NCI-H524 treated with DMSO at 0.1 percent for 48 hours (cell line): Measurements from ENCODE around the gene ZEB1.
"Not testable (repeated sequence)": the region's sequence is repeated elsewhere in the genome, so short reads cannot be mapped to it uniquely, and the experiment has no call there.

ENCODE experiments used
- DNase-seq: peaks from one replicate; lab custom pipeline; 2025; lab: John Stamatoyannopoulos, UW

Gene ZEB1

DNA sequence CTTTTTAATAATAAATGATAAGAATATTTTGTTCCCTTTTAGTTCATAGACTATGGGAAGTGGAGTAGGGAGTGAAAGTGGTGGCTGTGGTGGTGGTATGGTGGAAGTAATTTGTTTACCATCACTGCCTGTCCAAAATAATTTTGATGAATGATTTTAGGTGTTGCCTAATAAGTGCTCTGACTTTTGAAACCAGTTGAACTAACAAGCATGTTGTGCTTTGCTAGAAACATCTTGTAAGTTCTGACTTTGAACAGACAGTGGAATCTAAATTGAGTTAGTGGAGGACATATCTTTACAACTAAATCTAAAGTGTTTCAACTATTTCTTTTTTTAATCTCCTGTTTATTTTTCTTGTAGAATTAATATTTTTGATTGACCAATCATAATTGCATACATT is 49.7 kb downstream of the ZEB1 start:
- no peak for DNase-seq

- no peak for DNase-seq
Observed at GRCh38 chr10:31372439-31372838, 53.4 kb downstream of the ZEB1 start.

GRCh38 chr10:31374146-31374696 is 55.2 kb downstream of the ZEB1 start:
- peak; percentile 41 for DNase-seq

- DNase-seq = no peak
Observed at GRCh38 chr10:31381171-31381570, 62.2 kb downstream of the ZEB1 start.

GRCh38 chr10:31381766-31382316 is 62.8 kb downstream of the ZEB1 start:
- no peak for DNase-seq

DNA sequence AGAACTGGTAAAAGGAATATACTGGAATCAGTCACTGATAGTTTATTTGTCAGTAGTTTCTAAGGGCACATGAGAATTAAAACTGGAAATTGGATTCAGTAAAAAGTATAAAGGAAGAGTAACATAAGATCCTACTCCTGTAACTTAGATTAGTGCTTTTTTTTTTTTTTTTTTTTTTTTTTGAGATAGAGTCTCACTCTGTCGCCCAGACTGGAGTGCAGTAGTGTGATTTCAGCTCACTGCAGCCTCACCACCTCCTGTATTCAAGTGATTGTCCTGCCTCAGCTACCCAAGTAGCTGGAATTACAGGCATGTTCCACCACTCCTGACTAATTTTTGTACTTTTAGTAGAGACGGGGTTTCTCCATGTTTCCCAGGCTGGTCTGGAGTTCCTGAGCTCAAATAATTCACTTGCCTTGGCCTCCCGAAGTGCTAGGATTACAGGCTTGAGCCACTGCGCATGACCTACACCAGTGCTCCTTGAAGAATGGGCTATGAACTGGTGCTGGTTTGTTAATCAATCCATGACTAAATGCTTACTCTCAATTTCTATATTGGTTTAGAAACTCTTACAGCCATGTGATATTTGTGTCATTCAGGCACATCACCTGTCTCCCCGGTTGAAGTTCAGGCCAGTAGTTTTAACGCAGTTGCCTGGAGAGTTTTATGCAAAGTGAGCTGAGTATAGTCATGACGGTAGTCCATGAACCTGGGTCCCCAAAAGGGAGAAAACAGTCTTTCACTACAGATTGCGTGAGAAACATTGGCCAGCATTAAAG is 65.0 kb downstream of the ZEB1 start:
- no peak for DNase-seq

DNA sequence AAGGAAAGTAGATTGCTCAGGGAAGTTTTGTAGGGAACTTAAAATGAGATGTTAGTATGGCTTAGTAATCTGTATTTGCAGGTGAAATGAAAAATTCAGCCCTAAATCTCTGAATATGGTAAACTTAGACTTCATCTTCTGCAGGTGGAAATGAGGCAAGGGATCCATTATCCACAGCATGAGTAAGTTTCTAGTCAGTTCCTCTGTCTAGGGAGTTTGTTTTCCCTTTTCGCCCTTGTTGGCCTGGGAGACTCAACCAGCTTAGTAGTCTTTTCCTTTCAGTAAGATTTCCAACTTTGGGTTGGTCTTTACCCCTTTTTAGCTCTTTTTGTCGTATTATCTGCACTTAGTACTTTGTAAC is 65.6 kb downstream of the ZEB1 start:
- no peak for DNase-seq

GRCh38 chr10:31390804-31391203 is 71.8 kb downstream of the ZEB1 start:
- DNase-seq = no peak

DNA sequence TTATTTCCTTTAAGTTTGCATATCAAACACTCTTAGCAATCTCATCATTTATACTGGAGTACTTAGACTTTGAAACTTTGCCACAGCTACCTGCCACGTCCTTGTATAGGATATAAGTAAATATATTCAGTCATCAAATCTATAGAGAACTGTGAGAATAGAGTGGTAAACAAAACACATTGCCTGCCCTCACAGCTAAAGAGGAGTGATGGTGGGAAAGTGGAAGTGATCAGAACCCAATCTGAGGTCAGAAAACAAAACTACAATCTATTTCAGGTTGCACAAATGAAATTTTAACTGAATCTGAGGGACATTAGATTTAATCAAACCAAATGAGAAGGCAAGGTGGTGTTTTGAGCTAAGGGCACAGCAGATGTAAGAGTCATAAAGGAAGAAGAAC is 74.8 kb downstream of the ZEB1 start:
- DNase-seq = no peak

DNA sequence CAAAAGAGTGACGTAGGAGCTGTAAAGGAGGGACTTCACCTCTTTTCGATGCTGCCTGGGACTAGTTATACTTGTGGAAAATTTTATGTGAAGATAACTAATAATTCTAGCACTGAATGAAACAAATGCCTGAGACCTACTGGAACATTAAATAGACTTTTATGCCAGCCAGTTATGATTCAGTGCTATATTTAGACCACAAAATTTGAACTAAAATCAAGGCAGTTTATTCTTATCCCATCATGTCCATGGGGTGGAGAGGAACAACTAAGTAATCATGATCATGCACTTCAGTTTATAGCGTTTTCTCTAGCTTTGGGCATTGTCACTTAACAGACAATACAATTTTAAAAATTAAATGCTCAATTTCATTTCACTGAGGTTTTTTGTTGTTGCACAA is 76.7 kb downstream of the ZEB1 start:
- DNase-seq = no peak

DNA sequence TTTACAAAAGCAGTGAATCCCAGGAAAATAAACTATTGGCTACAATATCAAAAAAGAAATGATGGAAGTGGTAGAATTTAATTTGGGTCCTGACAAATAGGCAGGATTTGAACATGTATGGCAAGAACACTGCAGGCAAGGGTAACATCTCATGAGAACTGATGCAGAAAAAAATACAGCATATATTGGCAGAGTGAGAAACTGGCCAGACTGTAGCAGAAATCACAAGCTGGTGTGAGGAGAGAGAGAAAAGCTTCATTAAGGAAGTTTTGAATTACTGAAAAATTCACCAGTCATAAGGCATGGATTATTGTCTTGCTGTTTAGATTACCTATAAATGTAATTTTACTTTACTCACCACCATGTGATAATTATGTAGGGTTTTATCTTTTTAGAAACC is 77.4 kb downstream of the ZEB1 start:
- DNase-seq = no peak

- no peak for DNase-seq
Observed at GRCh38 chr10:31397852-31398251, 78.8 kb downstream of the ZEB1 start.

- no peak for DNase-seq
Observed at GRCh38 chr10:31399171-31399570, 80.2 kb downstream of the ZEB1 start.

- no peak for DNase-seq
Observed at GRCh38 chr10:31399631-31400030, 80.6 kb downstream of the ZEB1 start.

GRCh38 chr10:31401287-31401686 is 82.3 kb downstream of the ZEB1 start:
- DNase-seq = peak; percentile 7

DNA sequence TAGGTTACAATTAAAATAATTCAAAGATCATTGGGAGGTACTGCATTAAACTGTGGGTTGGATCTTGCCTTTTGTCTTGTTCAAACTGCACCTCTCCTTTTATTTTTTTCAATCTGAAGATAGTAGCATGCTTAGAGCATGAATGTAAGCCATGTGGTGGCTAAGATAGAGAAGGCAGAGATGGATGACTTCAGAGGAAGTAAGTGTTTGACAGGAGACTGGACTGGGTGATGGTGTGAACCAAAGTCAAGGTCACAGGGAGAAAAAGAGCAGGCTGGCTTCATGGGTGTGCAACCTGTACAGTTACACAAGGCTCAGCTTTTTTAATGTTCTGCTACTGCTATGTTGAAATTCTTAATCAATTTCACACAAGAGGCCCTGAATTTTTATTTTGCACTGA is 85.6 kb downstream of the ZEB1 start:
- no peak for DNase-seq

DNA sequence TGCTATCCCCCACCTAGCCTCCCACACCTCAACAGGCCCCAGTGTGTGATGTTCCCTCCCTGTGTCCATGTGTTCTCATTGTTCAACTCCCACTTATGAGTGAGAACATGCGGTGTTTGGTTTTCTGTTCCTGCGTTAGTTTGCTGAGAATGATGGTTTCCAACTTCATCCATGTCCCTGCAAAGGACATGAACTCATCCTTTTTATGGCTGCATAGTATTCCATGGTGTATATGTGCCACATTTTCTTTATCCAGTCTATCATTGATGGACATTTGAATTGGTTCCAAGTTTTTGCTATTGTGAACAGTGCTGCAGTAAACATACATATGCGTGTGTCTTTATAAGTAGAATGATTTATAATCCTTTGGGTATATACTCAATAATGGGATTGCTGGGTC is 86.8 kb downstream of the ZEB1 start:
- DNase-seq = not testable (repeated sequence)

GRCh38 chr10:31412397-31412796 is 93.4 kb downstream of the ZEB1 start:
- DNase-seq = not testable (repeated sequence)

DNA sequence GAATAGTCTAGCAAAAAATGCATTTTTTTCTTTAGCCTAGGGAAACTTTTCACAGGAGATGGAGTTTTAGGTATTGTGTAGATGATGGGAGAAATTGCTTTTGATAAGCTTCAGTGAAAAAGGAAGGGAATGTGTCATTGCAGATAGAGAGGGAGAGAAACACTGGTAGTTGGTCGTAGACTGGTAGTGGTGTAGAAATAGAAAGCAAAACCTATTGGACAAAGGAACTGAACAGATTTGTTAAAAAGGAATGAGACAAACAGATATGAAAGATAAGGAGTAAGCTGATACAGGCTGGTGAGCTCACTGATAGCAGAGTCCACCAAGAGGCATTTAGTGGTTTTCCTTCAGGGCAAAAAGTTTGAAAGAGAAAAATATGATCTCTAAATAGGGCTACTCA is 94.3 kb downstream of the ZEB1 start:
- DNase-seq = no peak

DNA sequence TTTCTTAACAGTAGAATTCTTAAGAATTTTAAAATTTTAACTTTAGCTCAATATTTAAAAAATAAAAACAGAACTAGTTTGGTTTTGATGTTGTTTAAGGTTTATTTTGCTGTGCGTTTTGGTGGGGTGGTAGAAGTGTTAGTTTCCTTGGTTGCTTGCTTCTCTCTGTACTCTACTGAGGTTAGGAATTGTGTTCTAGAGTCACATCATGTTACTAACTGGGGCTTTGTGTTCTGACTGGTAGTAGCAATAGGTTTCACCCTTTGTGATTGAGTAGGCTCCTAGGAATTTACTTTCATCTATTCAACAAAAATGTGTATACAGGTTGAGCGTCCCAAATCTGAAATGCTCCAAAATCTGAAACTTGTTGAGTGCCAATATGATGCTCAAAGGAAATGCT is 99.5 kb downstream of the ZEB1 start:
- no peak for DNase-seq

DNA sequence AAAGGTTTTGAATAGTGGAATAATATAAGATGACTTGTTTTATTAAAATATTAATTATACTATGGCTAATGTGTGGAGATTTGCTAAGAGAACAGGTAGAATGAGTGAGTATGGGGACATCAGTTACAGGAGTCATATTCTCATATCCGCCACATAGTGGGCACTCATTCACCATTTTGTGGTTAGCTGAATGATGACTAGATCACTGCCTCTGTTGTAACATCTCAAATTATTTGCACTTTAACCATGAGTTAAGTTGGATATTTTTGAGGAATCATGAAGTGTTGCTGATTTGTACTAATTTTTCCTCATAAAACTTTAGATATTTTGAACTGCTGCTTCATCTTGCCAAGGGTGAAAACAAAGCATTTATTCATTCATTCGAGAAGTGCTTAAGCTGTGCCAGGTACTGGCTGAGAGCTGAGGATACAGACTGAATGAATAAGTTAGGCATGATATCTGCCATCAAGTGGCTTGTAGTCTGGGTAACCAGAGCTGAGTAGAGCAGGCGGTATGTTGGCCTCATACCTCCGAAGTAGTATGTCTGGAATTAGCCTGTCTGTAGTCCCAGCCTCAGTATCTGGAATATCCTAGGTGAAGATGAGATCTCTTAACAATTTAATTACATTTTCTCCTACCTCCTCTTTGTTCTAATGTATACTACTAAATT is 100.5 kb downstream of the ZEB1 start:
- no peak for DNase-seq

DNA sequence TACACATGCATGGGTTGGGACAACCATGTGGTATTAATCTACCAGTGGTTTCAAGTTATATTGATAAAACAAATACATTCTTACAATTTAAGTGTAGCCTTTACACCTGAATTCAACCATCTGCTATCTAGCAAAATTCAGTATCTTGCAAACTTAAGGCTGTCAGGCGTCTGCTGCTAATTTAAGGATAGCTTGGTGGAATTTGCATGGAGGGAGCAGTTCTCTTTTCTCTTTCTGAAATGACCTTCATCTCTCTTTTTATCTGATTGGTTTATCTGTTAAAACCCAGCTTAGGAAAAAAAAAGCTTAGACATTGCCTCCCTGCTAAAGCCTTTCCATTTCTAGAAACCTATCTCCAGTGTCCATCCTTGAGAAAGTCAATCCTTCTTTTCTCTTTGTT is 102.3 kb downstream of the ZEB1 start:
- DNase-seq = no peak

DNA sequence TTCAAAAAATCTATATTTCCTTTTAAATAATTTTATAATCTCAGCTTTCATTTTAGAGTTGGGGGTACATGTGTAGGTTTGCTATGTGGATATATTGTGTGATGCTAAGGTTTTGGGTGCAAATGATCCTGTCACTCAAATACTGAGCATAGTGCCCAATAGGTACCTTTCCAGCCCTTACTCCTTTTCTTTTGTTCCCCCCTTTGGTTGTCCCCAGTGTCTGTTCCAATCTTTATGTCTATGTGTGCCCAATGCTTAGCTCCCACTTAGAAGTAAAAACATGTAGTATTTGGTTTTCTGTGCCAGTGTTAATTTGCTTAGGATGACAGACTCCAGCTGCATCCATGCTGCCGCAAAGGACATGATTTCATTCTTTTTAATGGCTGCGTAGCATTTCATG is 103.6 kb downstream of the ZEB1 start:
- no peak for DNase-seq
